HepG2 (cell line): ENCODE measurements around the gene ARID5B. TPM values are rescaled to one million over a fixed set of nuclear protein-coding genes. Genes with fewer than 3 reads are reported as not detected.
A peak's percentile ranks its signal among the peaks of the same experiment; 100 is the strongest.

ENCODE experiments used
- ATAC-seq: fragments of 200-7000 bp; cut with Tn5 transposase; 3 replicates; pipeline ENCODE4 v1.9.1; 2020; ENCODE audit warnings: mild to moderate bottlenecking, moderate library complexity
- BruUV-seq: library from RNA; stranded (reverse); fragments of 400-500 nt; replicated peaks from 2 replicates; lab custom pipeline; 2021; lab: Mats Ljungman, UMichigan
- CTCF ChIA-PET: fragments of 300-600 bp; formaldehyde crosslinking; extraction: SDS; loops from one replicate; lab custom pipeline; 2021; ENCODE audit warnings: low total read pairs, inconsistent platforms, low intra/inter-chr PET ratio; lab: Yijun Ruan, JAX
- POLR2A ChIA-PET: fragments of 350-600 bp; sonication (Branson Sonifier 250); formaldehyde crosslinking; loops from one replicate; lab custom pipeline; 2020; ENCODE audit warnings: antibody characterized with exemption, inconsistent platforms; lab: Yijun Ruan, JAX
- DNase-seq: peaks from one replicate; pipeline ENCODE4 v3.0.0-alpha.2; 2015; ENCODE audit warnings: low spot score
- FAIRE-seq: peaks from 3 replicates; lab custom pipeline; 2011; peaks lifted over from hg19 to GRCh38; lab: Jason Lieb, UNC
- H2AFZ ChIP-seq: one replicate; pipeline ENCODE4 v1.6.1; 2011; ENCODE audit warnings: low read length, inconsistent platforms
- H3K27ac ChIP-seq: fragments of 300-600 bp; 3 replicates; pipeline ENCODE4 v1.8.0; 2011; ENCODE audit warnings: mixed run types, mild to moderate bottlenecking, mixed read lengths, low read length, inconsistent platforms; ENCODE audit not compliant: insufficient read depth; ENCODE audit errors: extremely low read length
- H3K27me3 ChIP-seq, 2 experiments: fragments of 200-600 bp in 1 of 2; 2 replicates in 1 of 2; 3 replicates in 1 of 2; pipeline versions ENCODE4 v1.6.0 to v1.8.0; 2011; ENCODE audit warnings: low read length in 2 of 2, mild to moderate bottlenecking in 2 of 2, moderate library complexity in 2 of 2, inconsistent platforms in 1 of 2; ENCODE audit not compliant: insufficient read depth in 2 of 2, control insufficient read depth in 1 of 2
- H3K36me3 ChIP-seq, 2 experiments: fragments of 200-600 bp in 1 of 2; replicated peaks in 1 of 2; 2 replicates in 1 of 2; 3 replicates in 1 of 2; pipeline versions ENCODE4 v1.5.1 to v1.8.0; 2011; ENCODE audit warnings: low read length in 2 of 2, inconsistent platforms in 1 of 2; ENCODE audit not compliant: insufficient read depth in 2 of 2, control insufficient read depth in 1 of 2
- H3K4me1 ChIP-seq: 2 replicates; pipeline ENCODE4 v1.5.1; 2012; ENCODE audit warnings: low read length, inconsistent platforms; ENCODE audit not compliant: insufficient read depth
- H3K4me2 ChIP-seq: 2 replicates; pipeline ENCODE4 v1.6.0; 2011; ENCODE audit warnings: low read depth, low read length, inconsistent platforms
- H3K4me3 ChIP-seq, 3 experiments: fragments of 200-600 bp in 1 of 3; sonication (generic), shearing (Covaris generic) in 1 of 3; replicated peaks in 1 of 3; 2 replicates each; pipeline ENCODE4 v1.5.1; 2011 to 2016; ENCODE audit warnings: low read length in 3 of 3, inconsistent platforms in 2 of 3, low read depth in 2 of 3, mild to moderate bottlenecking in 2 of 3, control low read depth in 1 of 3, mixed read lengths in 1 of 3; ENCODE audit not compliant: insufficient read depth in 1 of 3
- H3K79me2 ChIP-seq: one replicate; pipeline ENCODE4 v1.6.1; 2011; ENCODE audit warnings: low read length, inconsistent platforms; ENCODE audit not compliant: insufficient read depth
- H3K9ac ChIP-seq: 2 replicates; pipeline ENCODE4 v1.6.0; 2011; ENCODE audit warnings: mild to moderate bottlenecking, low read depth, low read length, inconsistent platforms; ENCODE audit not compliant: insufficient read depth
- H3K9me3 ChIP-seq: 2 replicates; pipeline ENCODE4 v1.5.1; 2012; ENCODE audit warnings: mild to moderate bottlenecking, low read length
- H4K20me1 ChIP-seq: 2 replicates; pipeline ENCODE4 v1.6.0; 2011; ENCODE audit warnings: inconsistent platforms, mild to moderate bottlenecking, low read length, moderate library complexity; ENCODE audit not compliant: insufficient read depth
- ATM ChIP-seq: fragments of 450-650 bp; IDR thresholded peaks from 2 replicates; pipeline ENCODE4 v1.7.1; 2017; ENCODE audit warnings: mild to moderate bottlenecking, borderline replicate concordance
- BCL6 ChIP-seq: IDR thresholded peaks from 2 replicates; pipeline ENCODE4 v1.6.1; 2016; ENCODE audit warnings: missing genetic modification reagents, missing compliant biosample characterization
- FOXP4 ChIP-seq: sonication (generic); formaldehyde crosslinking; IDR thresholded peaks from 2 replicates; pipeline ENCODE4 v1.4.0; 2020; ENCODE audit warnings: missing genetic modification reagents
- GATAD2A ChIP-seq: IDR thresholded peaks from 2 replicates; pipeline ENCODE4 v1.6.1; 2016
- GTF3A ChIP-seq: sonication (generic); formaldehyde crosslinking; conservative IDR thresholded peaks from 2 replicates; pipeline ENCODE4 v1.4.0; 2020; ENCODE audit warnings: mild to moderate bottlenecking, missing genetic modification reagents
- KAT7 ChIP-seq: IDR thresholded peaks from 2 replicates; pipeline ENCODE4 v1.6.1; 2018; ENCODE audit warnings: borderline replicate concordance, missing compliant biosample characterization
- KAT8 ChIP-seq: IDR thresholded peaks from 2 replicates; pipeline ENCODE4 v1.6.1; 2016; ENCODE audit warnings: missing genetic modification reagents, missing compliant biosample characterization
- PAXIP1 ChIP-seq: sonication (generic); formaldehyde crosslinking; conservative IDR thresholded peaks from 2 replicates; pipeline ENCODE4 v1.4.0; 2020; ENCODE audit warnings: mild to moderate bottlenecking, missing genetic modification reagents, moderate library complexity
- POGK ChIP-seq: sonication (generic); formaldehyde crosslinking; conservative IDR thresholded peaks from 2 replicates; pipeline ENCODE4 v1.8.0; 2022; ENCODE audit warnings: mild to moderate bottlenecking, moderate library complexity, missing genetic modification reagents
- PPARG ChIP-seq: conservative IDR thresholded peaks from 2 replicates; pipeline ENCODE4 v1.6.1; 2016; ENCODE audit warnings: missing biosample characterization, missing genetic modification reagents
- SATB2 ChIP-seq: sonication (generic); formaldehyde crosslinking; IDR thresholded peaks from 2 replicates; pipeline ENCODE4 v1.5.0; 2020; ENCODE audit warnings: missing genetic modification reagents
- SRF ChIP-seq: IDR thresholded peaks from 2 replicates; pipeline ENCODE4 v1.6.1; 2011; ENCODE audit warnings: mild to moderate bottlenecking, low read depth, low read length, moderate library complexity
- ZBTB21 ChIP-seq: sonication (generic); formaldehyde crosslinking; IDR thresholded peaks from 2 replicates; pipeline ENCODE4 v1.4.0; 2020; ENCODE audit warnings: missing genetic modification reagents
- ZFP41 ChIP-seq: sonication (generic); formaldehyde crosslinking; IDR thresholded peaks from 2 replicates; pipeline ENCODE4 v1.4.0; 2020; ENCODE audit warnings: mild to moderate bottlenecking, missing genetic modification reagents, borderline replicate concordance
- ZNF224 ChIP-seq: sonication (generic); formaldehyde crosslinking; IDR thresholded peaks from 2 replicates; pipeline ENCODE4 v1.5.0; 2020; ENCODE audit warnings: mild to moderate bottlenecking, missing genetic modification reagents
- ZNF3 ChIP-seq: IDR thresholded peaks from 2 replicates; pipeline ENCODE4 v1.7.0; 2017; ENCODE audit warnings: inconsistent platforms
- WGBS: methylation state at CpG from one replicate; pipeline ENCODE4 v1.1.6; 2017; ENCODE audit warnings: low lambda C conversion rate; 5-methylcytosine and 5-hydroxymethylcytosine counted together
- in situ Hi-C: cut with HindIII; loops from 2 replicates; pipeline ENCODE4 v1.10.0; 2017; ENCODE audit warnings: low pct_unique_long_range_greater_than_20kb; ENCODE audit not compliant: extremely low pct_ligation_motif_present
- intact Hi-C: fragments of 100-400 bp; cut with micrococcal nuclease; formaldehyde crosslinking; loops from one replicate; pipeline ENCODE4 v1.10.0; 2022; ENCODE audit not compliant: unreplicated experiment
- polyA plus RNA-seq, 8 experiments: library from polyadenylated mRNA; depleted of rRNA in 3 of 8; stranded (reverse) in 7 of 8; unstranded in 1 of 8; fragments of >200 nt; fragmentation: Illumina TruSeq in 4 of 8; extraction: Trizol in 4 of 8; gene quantifications; 2 replicates each; pipeline versions ENCODE4 v1.2.1 to v1.2.3, GENCODE V29; 2011 to 2016; ENCODE audit warnings: low read depth in 4 of 8, missing spikeins in 1 of 8, mixed read lengths in 1 of 8; ENCODE audit not compliant: insufficient read depth in 1 of 8
- total RNA-seq, 5 experiments: library from RNA; depleted of rRNA; stranded (reverse); fragments of >200 nt; fragmentation: Illumina TruSeq; extraction: Trizol; gene quantifications; 2 replicates each; pipeline ENCODE4 v1.2.3, GENCODE V29; 2016; ENCODE audit warnings: low read depth in 1 of 5

The ARID5B gene
- total and polyA plus RNA-seq, 2 of the 13 experiments (the other 11 are each of a cell fraction or from before 2014, with no cell fraction given), result 6.2 to 21.1 TPM

- peak; percentile 69 for TF ChIP-seq FOXP4 (CRISPR knock-in tag)
- TF ChIP-seq KAT8 (CRISPR knock-in tag), result peak; percentile 56; the same call in 1 of the 2 replicates
- peak; percentile 77 for TF ChIP-seq BCL6 (CRISPR knock-in tag)
- TF ChIP-seq ZNF3 (CRISPR knock-in tag), result no peak
- TF ChIP-seq GATAD2A (CRISPR knock-in tag), result peak; percentile 69
- no peak for TF ChIP-seq ZNF224 (CRISPR knock-in tag)
- TF ChIP-seq PPARG (CRISPR knock-in tag), result peak; percentile 95
Observed at GRCh38 chr10:62037890-62038608, 136.6 kb downstream of the ARID5B start (continued).

GRCh38 chr10:62038609-62039190 is 137.2 kb downstream of the ARID5B start:
- ChIA-PET CTCF (interaction anchor here (3.5 kb wide), 1 partner anchor 206 kb away, joined by 25 read pairs; no protein-coding TSS in a partner anchor), POLR2A (interaction anchor here (0.6 to 5.4 kb wide), 12 partner anchors 8 to 230 kb away, joined by 3 to 69 read pairs (median 10); partner anchors contain the start of gene RTKN2)
- intact Hi-C loops (loop anchor here (1.0 to 10.0 kb wide), 6 partner anchors 57 to 284 kb away; partner anchors contain the start of gene RTKN2), in situ Hi-C loops (no loop called here)
- Histone ChIP-seq H3K79me2 (peaks cover 29% of the 10 kb centered on the region), H3K4me1 (peaks cover 79% of the 10 kb centered on the region), H3K4me2 (peak overlapping the region; percentile 75), H3K9me3 (no peaks in the 10 kb centered on the region), H4K20me1 (no peaks in the 10 kb centered on the region), H3K9ac (peak overlapping the region; percentile 69), H3K27ac (peak overlapping the region; percentile 92), H3K27me3 (no peaks in the 10 kb centered on the region), H2AFZ (no peak overlapping the region), H3K36me3 (peaks cover 0 to 1% of the 10 kb centered on the region in 2 experiments; a peak in 2 of 5 replicates), H3K4me3 (peak overlapping the region in 2 of 3 experiments; percentile 38 to 42; a peak in 3 of 6 replicates)
- BruUV-seq, result no TSS peak
- peak; percentile 78 for DNase-seq
- WGBS, result 4% methylated on average over 9 of the region's 9 CpGs
- peak; percentile 80 for FAIRE-seq
- ATAC-seq, result peak; percentile 74
- no peak for TF ChIP-seq KAT7 (CRISPR knock-in tag)
- TF ChIP-seq PAXIP1 (CRISPR knock-in tag), result no peak
- TF ChIP-seq SRF, result peak; percentile 66; the same call in 1 of the 2 replicates
- no peak for TF ChIP-seq ZBTB21 (CRISPR knock-in tag)
- no peak for TF ChIP-seq ZFP41 (CRISPR knock-in tag)
- no peak for TF ChIP-seq SATB2 (CRISPR knock-in tag)
- no peak for TF ChIP-seq GTF3A (CRISPR knock-in tag)
- TF ChIP-seq POGK, result no peak
- TF ChIP-seq ATM, result no peak
